Heart left ventricle (tissue), 16 donors: ENCODE measurements around the gene RNF130. TPM values are rescaled to one million over a fixed set of nuclear protein-coding genes. Genes with fewer than 3 reads are reported as not detected.

Experiments used
- ATAC-seq, 4 donors: fragments of 200-7000 bp; cut with Tn5 transposase; one replicate each; pipeline ENCODE4 v1.9.1; 2020 to 2022; ENCODE audit warnings: moderate library complexity in 4 of 4, mild to moderate bottlenecking in 3 of 4, moderate number of reproducible peaks in 1 of 4
- DNase-seq, 5 donors: peaks; one replicate each; pipeline ENCODE4 v3.0.0-alpha.2; 2020
- H3K27ac ChIP-seq, 12 donors: fragments of 200-600 bp; sonication (generic) in 4 of 12; one replicate each; pipeline versions ENCODE4 v1.5.0 to v1.8.0; 2016 to 2022; ENCODE audit warnings: mild to moderate bottlenecking in 2 of 12
- H3K27me3 ChIP-seq, 9 donors: fragments of 200-600 bp; sonication (generic) in 2 of 9; one replicate each; pipeline versions ENCODE4 v1.5.1 to v1.8.0; 2016 to 2022; ENCODE audit warnings: mild to moderate bottlenecking in 3 of 9
- H3K36me3 ChIP-seq, 9 donors: fragments of 200-600 bp; sonication (generic) in 2 of 9; one replicate each; pipeline versions ENCODE4 v1.5.0 to v1.8.0; 2018 to 2022; ENCODE audit warnings: mild to moderate bottlenecking in 2 of 9
- H3K4me1 ChIP-seq, 12 donors: fragments of 200-600 bp; sonication (generic) in 4 of 12; one replicate each; pipeline versions ENCODE4 v1.5.0 to v1.8.0; 2016 to 2022; ENCODE audit warnings: mild to moderate bottlenecking in 3 of 12
- H3K4me3 ChIP-seq, 12 donors: fragments of 200-600 bp; sonication (generic) in 4 of 12; one replicate each; pipeline versions ENCODE4 v1.5.0 to v1.8.0; 2017 to 2022; ENCODE audit warnings: mild to moderate bottlenecking in 9 of 12, moderate library complexity in 4 of 12
- H3K9me3 ChIP-seq, 12 donors: fragments of 200-600 bp; sonication (generic) in 4 of 12; one replicate each; pipeline versions ENCODE4 v1.5.0 to v1.8.0; 2016 to 2022; ENCODE audit warnings: mild to moderate bottlenecking in 1 of 12
- POLR2A ChIP-seq, 2 donors: fragments of 450-650 bp; IDR thresholded peaks; one replicate each; pipeline ENCODE4 v1.6.1; 2017; ENCODE audit warnings: antibody characterized with exemption in 2 of 2, mild to moderate bottlenecking in 2 of 2, moderate library complexity in 2 of 2
- WGBS, 4 donors: extraction: QIAGEN DNeasy Blood & Tissue Kit in 2 of 4; methylation state at CpG; one replicate each; pipeline versions ENCODE4 v1.1.5 to v1.1.7; 2013 to 2018; 5-methylcytosine and 5-hydroxymethylcytosine counted together
- intact Hi-C, 10 donors: fragments of 100-400 bp; cut with DNase I; formaldehyde crosslinking; loops; one replicate each; pipeline versions ENCODE4 v1.11.1 to v1.14.2; 2022
- polyA plus RNA-seq, 2 donors: library from polyadenylated mRNA; stranded (reverse); fragments of 200-250 nt; gene quantifications; one replicate each; pipeline ENCODE4 v1.2.3, GENCODE V29; 2013
- total RNA-seq, 9 donors: library from RNA; depleted of rRNA in 2 of 9; stranded (reverse); fragments of >200 nt in 2 of 9; fragmentation: NEBNext Ultra II Directional in 3 of 9; extraction: Animal tissue kit (Norgen Biotek cat#: 25700) in 3 of 9; gene quantifications; one replicate each; pipeline versions ENCODE4 v1.1.0 to v1.2.4, GENCODE V29; 2016 to 2023
- TF ChIP-seq, protein P1 (sequence below), 12 donors: fragments of 200-600 bp; sonication (generic) in 4 of 12; IDR thresholded peaks; one replicate each; pipeline versions ENCODE4 v1.5.0 to v1.8.0; 2018 to 2022; ENCODE audit warnings: antibody characterized with exemption in 12 of 12, mild to moderate bottlenecking in 5 of 12
- donor health status: ischemic (EF 13 %, LVEDD 7.1; RV severe dilation, severe dysfunction).
- donor health status: healthy with polysubstance abuse.
- donor health status: DM: no; HTN: yes; CAD: no.
- donor health status: DM: no; HTN: no; CAD: no.
- donor health status: ischemic (EF 25% LVEDD 6.9; RV normal size, moderate dysfunction).
- donor health status: ischemic (EF 25% LVEDD 5.7; RV mildly dilated, moderate dysfunction).
- donor health status: healthy.
- donor health status: DM: yes; HTN: yes; CAD: no.
- donor health status: ischemic (EF 35%, LVEDD 5.7; RV mildly dilated, moderate dysfunction).
- donor health status: nonischemic (EF 11% LVEDD 7.7; RV severe dilation, severe dysfunction).
- donor health status: DM: yes; HTN: yes; CAD: no.
- donor health status: PGD.
- donor health status: ischemic (EF 29% LVEDD 5.4; RV normal size, mild dysfunction).
- donor health status: nonischemic (EF 23%, LVEDD 6.1; RV moderate dilation, normal function).

The RNF130 gene
- total and polyA plus RNA-seq, 11 donors = 26.3 to 76.2 (median 38.7) TPM

DNA sequence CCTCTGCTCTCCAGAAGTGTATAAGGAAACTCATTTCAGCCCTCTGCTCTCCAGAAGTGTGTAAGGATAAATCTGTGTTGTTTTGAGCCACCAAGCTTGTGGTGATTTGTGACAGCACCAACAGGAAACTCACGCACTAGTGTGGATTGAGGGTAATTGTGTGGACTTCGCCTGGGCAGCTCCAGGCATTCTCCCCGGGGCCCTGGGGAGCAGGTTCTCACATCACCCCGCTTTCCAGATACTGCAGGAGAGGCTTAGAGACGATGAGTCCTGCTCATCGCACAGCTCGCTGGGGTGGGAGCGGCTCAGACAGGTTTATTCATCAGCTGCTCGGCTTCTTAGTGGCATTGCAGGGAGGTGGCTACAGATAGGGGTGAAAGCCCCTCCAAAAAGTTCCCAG is 38.4 kb upstream of the RNF130 start:
- ATAC-seq (no peak), DNase-seq (no peak)
- Histone ChIP-seq H3K4me3 (no peak overlapping the region), H3K9me3 (peaks cover 0 to 28% (median 19%) of the 10 kb centered on the region in 12 donors), H3K4me1 (no peaks in the 10 kb centered on the region), H3K27me3 (peaks cover 0 to 8% (median 0%) of the 10 kb centered on the region in 9 donors), H3K27ac (no peak overlapping the region), H3K36me3 (no peaks in the 10 kb centered on the region)
- WGBS, 4 donors = 76 to 79% (median 78%) methylated on average over 9 of the region's 9 CpGs
- TF ChIP-seq, protein P1, sequence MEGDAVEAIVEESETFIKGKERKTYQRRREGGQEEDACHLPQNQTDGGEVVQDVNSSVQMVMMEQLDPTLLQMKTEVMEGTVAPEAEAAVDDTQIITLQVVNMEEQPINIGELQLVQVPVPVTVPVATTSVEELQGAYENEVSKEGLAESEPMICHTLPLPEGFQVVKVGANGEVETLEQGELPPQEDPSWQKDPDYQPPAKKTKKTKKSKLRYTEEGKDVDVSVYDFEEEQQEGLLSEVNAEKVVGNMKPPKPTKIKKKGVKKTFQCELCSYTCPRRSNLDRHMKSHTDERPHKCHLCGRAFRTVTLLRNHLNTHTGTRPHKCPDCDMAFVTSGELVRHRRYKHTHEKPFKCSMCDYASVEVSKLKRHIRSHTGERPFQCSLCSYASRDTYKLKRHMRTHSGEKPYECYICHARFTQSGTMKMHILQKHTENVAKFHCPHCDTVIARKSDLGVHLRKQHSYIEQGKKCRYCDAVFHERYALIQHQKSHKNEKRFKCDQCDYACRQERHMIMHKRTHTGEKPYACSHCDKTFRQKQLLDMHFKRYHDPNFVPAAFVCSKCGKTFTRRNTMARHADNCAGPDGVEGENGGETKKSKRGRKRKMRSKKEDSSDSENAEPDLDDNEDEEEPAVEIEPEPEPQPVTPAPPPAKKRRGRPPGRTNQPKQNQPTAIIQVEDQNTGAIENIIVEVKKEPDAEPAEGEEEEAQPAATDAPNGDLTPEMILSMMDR (IDR thresholded peaks at IDR 0.05) = no peak
- TF ChIP-seq POLR2A (IDR thresholded peaks at IDR 0.05) = no peak
- intact Hi-C loops = no loop called here

DNA sequence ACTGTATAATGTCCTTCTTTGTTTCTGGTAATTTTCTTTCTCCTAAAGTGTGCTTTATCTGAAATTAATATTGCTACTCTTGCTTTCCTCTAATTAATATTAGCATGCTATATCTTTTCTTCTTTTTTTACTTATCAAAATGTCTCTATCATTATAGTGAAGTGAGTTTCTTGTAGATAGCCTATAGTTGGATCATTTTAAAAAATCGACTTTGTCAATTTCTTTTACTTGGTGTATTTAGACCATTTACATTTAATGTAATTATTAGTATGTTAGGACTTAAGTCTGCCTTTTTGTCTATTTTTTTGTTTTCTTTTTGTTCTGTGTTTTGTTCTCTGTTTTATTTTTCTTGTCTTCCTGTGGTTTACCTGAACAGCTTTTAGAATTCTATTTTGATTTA is 35.4 kb upstream of the RNF130 start:
- no peak for TF ChIP-seq POLR2A (IDR thresholded peaks at IDR 0.05)
- TF ChIP-seq, protein P1 (IDR thresholded peaks at IDR 0.05) = no peak
- no peak overlapping the region for H3K27ac ChIP-seq
- H3K4me3 ChIP-seq = no peak overlapping the region
- H3K36me3 ChIP-seq = no peaks in the 10 kb centered on the region
- peaks cover 0 to 28% (median 19%) of the 10 kb centered on the region in 12 donors for H3K9me3 ChIP-seq
- ATAC-seq = no peak
- 90 to 96% (median 93%) methylated on average over 1 of the region's 1 CpG for WGBS, 4 donors
- intact Hi-C loops = no loop called here
- peaks cover 0 to 2% (median 0%) of the 10 kb centered on the region in 9 donors for H3K27me3 ChIP-seq
- no peak for DNase-seq
- no peaks in the 10 kb centered on the region for H3K4me1 ChIP-seq

DNA sequence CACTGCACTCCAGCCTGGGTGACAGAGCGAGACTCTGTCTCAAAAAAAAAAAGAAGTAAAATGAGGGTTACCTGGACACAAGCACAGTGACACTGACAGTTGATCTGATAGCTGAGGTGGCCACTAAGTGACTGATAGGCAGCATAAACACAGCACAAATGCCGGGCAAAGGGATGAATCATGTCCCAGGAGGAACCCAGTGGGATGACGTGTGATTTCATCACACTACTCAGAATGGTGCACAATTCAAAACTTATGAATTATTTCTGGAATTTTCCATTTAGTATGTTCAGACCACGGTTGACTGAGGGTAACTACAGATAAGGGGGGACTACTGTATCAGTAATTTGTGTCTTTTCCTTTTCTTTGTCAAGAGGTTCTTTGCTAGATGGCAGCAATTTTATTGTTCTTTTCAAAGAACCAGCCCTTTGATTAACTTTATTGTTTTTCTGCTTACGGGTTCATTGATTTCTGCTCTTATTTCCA is 34.3 kb upstream of the RNF130 start:
- 72 to 84% (median 78%) methylated on average over 5 of the region's 5 CpGs for WGBS, 4 donors
- H3K27me3 ChIP-seq = peaks cover 0 to 10% (median 0%) of the 10 kb centered on the region in 9 donors
- DNase-seq = no peak
- no peak overlapping the region for H3K4me3 ChIP-seq
- H3K9me3 ChIP-seq = peaks cover 0 to 28% (median 19%) of the 10 kb centered on the region in 12 donors
- no peaks in the 10 kb centered on the region for H3K4me1 ChIP-seq
- TF ChIP-seq, protein P1 (IDR thresholded peaks at IDR 0.05) = no peak
- no peak for TF ChIP-seq POLR2A (IDR thresholded peaks at IDR 0.05)
- no peak for ATAC-seq
- no peaks in the 10 kb centered on the region for H3K36me3 ChIP-seq
- intact Hi-C loops = no loop called here
- no peak overlapping the region for H3K27ac ChIP-seq

DNA sequence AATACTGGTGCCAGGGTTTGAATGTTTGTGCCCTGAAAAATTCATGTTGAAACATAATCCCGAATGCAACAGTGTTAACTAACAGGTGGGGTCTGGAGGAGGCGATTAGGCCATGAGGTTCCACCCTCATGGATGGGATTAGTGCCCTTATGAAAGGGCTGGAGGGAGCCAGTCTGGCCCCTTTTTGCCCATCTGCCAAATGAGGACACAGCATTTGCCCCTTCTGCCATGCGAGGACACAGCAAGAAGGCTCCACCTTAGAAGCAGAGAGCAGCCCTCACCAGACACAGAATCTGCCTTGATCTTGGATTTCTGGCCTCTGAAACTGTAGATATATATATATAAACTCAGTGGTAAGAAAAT is 32.6 kb upstream of the RNF130 start:
- TF ChIP-seq, protein P1 (IDR thresholded peaks at IDR 0.05) = no peak
- TF ChIP-seq POLR2A (IDR thresholded peaks at IDR 0.05) = no peak
- H3K4me3 ChIP-seq = no peak overlapping the region
- intact Hi-C loops = no loop called here
- H3K27me3 ChIP-seq = peaks cover 0 to 13% (median 0%) of the 10 kb centered on the region in 9 donors
- DNase-seq (no peak), ATAC-seq (no peak)
- peaks cover 0 to 28% (median 19%) of the 10 kb centered on the region in 12 donors for H3K9me3 ChIP-seq
- no peaks in the 10 kb centered on the region for H3K4me1 ChIP-seq
- H3K27ac ChIP-seq = no peak overlapping the region
- 92 to 97% (median 94%) methylated on average over 3 of the region's 3 CpGs for WGBS, 4 donors
- no peaks in the 10 kb centered on the region for H3K36me3 ChIP-seq
